T-helper 17 cell (primary cell): ENCODE data around the gene COX17. TPM values are rescaled to one million over a fixed set of nuclear protein-coding genes. Genes with fewer than 3 reads are reported as not detected.

Experiments
- total RNA-seq, 4 donors: library from RNA in 2 of 4; stranded (reverse) in 2 of 4; gene quantifications; one replicate each; pipeline ENCODE4 v1.2.3 and lab custom pipeline; 2022 to 2026

The COX17 gene
- total RNA-seq, 2 donors from 2014 or later, result 26.8 to 28.9 TPM

Other genes with a start within 250 kb of the COX17 start
- 10 to 100 TPM; 65.8 to 70.6 TPM for gene TMEM39A, start 213.8 kb downstream of the COX17 start, total RNA-seq
- 10 to 100 TPM; 26.3 to 27.3 TPM for gene POGLUT1, start 208.4 kb downstream of the COX17 start, total RNA-seq
- 10 to 100 TPM; 26.9 to 29.5 TPM for gene TIMMDC1, start 178.9 kb downstream of the COX17 start, total RNA-seq
- gene CD80, start 117.8 kb downstream of the COX17 start, total RNA-seq, result 10 to 100 TPM; 13.9 to 14.1 TPM
- gene ADPRH, start 97.9 kb downstream of the COX17 start, total RNA-seq, result 1 to 10 TPM; 3.6 to 3.7 TPM
- gene PLA1A, start 79.5 kb downstream of the COX17 start, total RNA-seq, result under 1 TPM in 1 of 2 donors, not detected in 1; 0.45 TPM
- 1 to 10 TPM; 4.2 to 4.3 TPM for gene POPDC2, start 16.8 kb downstream of the COX17 start, total RNA-seq
- gene CFAP91, start 25.6 kb upstream of the COX17 start, total RNA-seq, result 1 to 10 TPM in 1 of 2 donors, under 1 TPM in 1; 0.63 to 2.7 TPM
- gene NR1I2, start 104.7 kb upstream of the COX17 start, total RNA-seq, result under 1 TPM in 1 of 2 donors, not detected in 1; 0.20 TPM